ENCODE data around the gene ZNF579.

ZNF579 gene

GRCh38 chr19:55623561-55623960 lies 42.9 kb upstream of the ZNF579 start:
- Histone ChIP-seq H3K9me3 (ENCODE audit: control insufficient read depth, low read length) (no peaks in the 10 kb centered on the region), H3K27ac (peak overlapping the region; percentile 95), H3K27me3 (ENCODE audit: control insufficient read depth, insufficient read depth, low read length) (no peaks in the 10 kb centered on the region), H3K4me2 (ENCODE audit: low read length) (peak overlapping the region; percentile 24), H3K79me2 (no peaks in the 10 kb centered on the region), H3K4me1 (no peaks in the 10 kb centered on the region), H3K36me3 (ENCODE audit: control insufficient read depth, insufficient read depth, low read length) (no peaks in the 10 kb centered on the region), H3K9ac (no peak overlapping the region), H3K4me3 (ENCODE audit: low read depth, low read length) (peak overlapping the region; percentile 27), H2AFZ (peak overlapping the region; percentile 41)
- TF ChIP-seq, protein P1, sequence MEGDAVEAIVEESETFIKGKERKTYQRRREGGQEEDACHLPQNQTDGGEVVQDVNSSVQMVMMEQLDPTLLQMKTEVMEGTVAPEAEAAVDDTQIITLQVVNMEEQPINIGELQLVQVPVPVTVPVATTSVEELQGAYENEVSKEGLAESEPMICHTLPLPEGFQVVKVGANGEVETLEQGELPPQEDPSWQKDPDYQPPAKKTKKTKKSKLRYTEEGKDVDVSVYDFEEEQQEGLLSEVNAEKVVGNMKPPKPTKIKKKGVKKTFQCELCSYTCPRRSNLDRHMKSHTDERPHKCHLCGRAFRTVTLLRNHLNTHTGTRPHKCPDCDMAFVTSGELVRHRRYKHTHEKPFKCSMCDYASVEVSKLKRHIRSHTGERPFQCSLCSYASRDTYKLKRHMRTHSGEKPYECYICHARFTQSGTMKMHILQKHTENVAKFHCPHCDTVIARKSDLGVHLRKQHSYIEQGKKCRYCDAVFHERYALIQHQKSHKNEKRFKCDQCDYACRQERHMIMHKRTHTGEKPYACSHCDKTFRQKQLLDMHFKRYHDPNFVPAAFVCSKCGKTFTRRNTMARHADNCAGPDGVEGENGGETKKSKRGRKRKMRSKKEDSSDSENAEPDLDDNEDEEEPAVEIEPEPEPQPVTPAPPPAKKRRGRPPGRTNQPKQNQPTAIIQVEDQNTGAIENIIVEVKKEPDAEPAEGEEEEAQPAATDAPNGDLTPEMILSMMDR (IDR thresholded peaks at IDR 0.05): no peak

- no peak overlapping the region for H3K4me3 ChIP-seq (ENCODE audit: low read depth, low read length)
- H3K4me1 ChIP-seq: no peaks in the 10 kb centered on the region
These were observed 42.5 kb upstream of the ZNF579 start for GRCh38 chr19:55623130-55623529.

GRCh38 chr19:55622242-55622969 lies 41.8 kb upstream of the ZNF579 start:
- H3K27ac ChIP-seq: no peak overlapping the region
- no peak overlapping the region for H2AFZ ChIP-seq
- no peak overlapping the region for H3K9ac ChIP-seq
- TF ChIP-seq, protein P1 (IDR thresholded peaks at IDR 0.05): no peak
- no peaks in the 10 kb centered on the region for H3K4me1 ChIP-seq
- no peaks in the 10 kb centered on the region for H3K27me3 ChIP-seq (ENCODE audit: control insufficient read depth, insufficient read depth, low read length)
- H3K4me3 ChIP-seq (ENCODE audit: low read depth, low read length): no peak overlapping the region
- no peaks in the 10 kb centered on the region for H3K36me3 ChIP-seq (ENCODE audit: control insufficient read depth, insufficient read depth, low read length)
- no peaks in the 10 kb centered on the region for H3K79me2 ChIP-seq
- no peaks in the 10 kb centered on the region for H3K9me3 ChIP-seq (ENCODE audit: control insufficient read depth, low read length)
- no peak overlapping the region for H3K4me2 ChIP-seq (ENCODE audit: low read length)

More at GRCh38 chr19:55623130-55623529, 42.5 kb upstream of the ZNF579 start:
- Histone ChIP-seq H2AFZ (no peak overlapping the region), H3K27ac (no peak overlapping the region), H3K4me2 (ENCODE audit: low read length) (no peak overlapping the region), H3K79me2 (no peaks in the 10 kb centered on the region), H3K36me3 (ENCODE audit: control insufficient read depth, insufficient read depth, low read length) (no peaks in the 10 kb centered on the region), H3K27me3 (ENCODE audit: control insufficient read depth, insufficient read depth, low read length) (no peaks in the 10 kb centered on the region), H3K9me3 (ENCODE audit: control insufficient read depth, low read length) (no peaks in the 10 kb centered on the region), H3K9ac (no peak overlapping the region)
- TF ChIP-seq, protein P1 (IDR thresholded peaks at IDR 0.05): no peak

- H3K27me3 ChIP-seq (ENCODE audit: control insufficient read depth, insufficient read depth, low read length): no peaks in the 10 kb centered on the region
- no peaks in the 10 kb centered on the region for H3K4me1 ChIP-seq
- H3K4me3 ChIP-seq (ENCODE audit: low read depth, low read length): no peak overlapping the region
- H3K27ac ChIP-seq: no peak overlapping the region
- H3K36me3 ChIP-seq (ENCODE audit: control insufficient read depth, insufficient read depth, low read length): no peaks in the 10 kb centered on the region
- no peak overlapping the region for H3K4me2 ChIP-seq (ENCODE audit: low read length)
- no peaks in the 10 kb centered on the region for H3K9me3 ChIP-seq (ENCODE audit: control insufficient read depth, low read length)
- no peak overlapping the region for H3K9ac ChIP-seq
- no peaks in the 10 kb centered on the region for H3K79me2 ChIP-seq
- H2AFZ ChIP-seq: no peak overlapping the region
- TF ChIP-seq, protein P1 (IDR thresholded peaks at IDR 0.05): no peak
These were observed 41.1 kb upstream of the ZNF579 start for GRCh38 chr19:55621673-55622231.

Data from parathyroid adenoma (tissue), 2 donors.